22Rv1 (cell line): ENCODE measurements around the gene LEMD1.

ENCODE experiments used
- H3K27ac ChIP-seq: fragments of 450-650 bp; 2 replicates; pipeline ENCODE4 v1.5.1; 2017
- CTCF ChIP-seq: fragments of 450-650 bp; IDR thresholded peaks from 2 replicates; pipeline ENCODE4 v1.5.1; 2017; ENCODE audit warnings: mild to moderate bottlenecking
- ZFX ChIP-seq: fragments of 450-650 bp; IDR thresholded peaks from 2 replicates; pipeline ENCODE4 v1.6.1; 2017; ENCODE audit warnings: antibody characterized with exemption, borderline replicate concordance

The LEMD1 gene

GRCh38 chr1:205446828-205447227 is 25.0 kb upstream of the LEMD1 start:
- TF ChIP-seq ZFX (no peak), CTCF (no peak)
- H3K27ac ChIP-seq: no peak overlapping the region

GRCh38 chr1:205445646-205445935 is 23.7 kb upstream of the LEMD1 start:
- no peak overlapping the region for H3K27ac ChIP-seq
- TF ChIP-seq CTCF (no peak), ZFX (no peak)

- H3K27ac ChIP-seq: no peak overlapping the region
- no peak for TF ChIP-seq CTCF
Measured at GRCh38 chr1:205444931-205445645, 23.2 kb upstream of the LEMD1 start.

- no peak for TF ChIP-seq ZFX
- no peak for TF ChIP-seq CTCF
- no peak overlapping the region for H3K27ac ChIP-seq
Measured at GRCh38 chr1:205444300-205444930, 22.6 kb upstream of the LEMD1 start.

GRCh38 chr1:205443585-205444299 is 21.9 kb upstream of the LEMD1 start:
- TF ChIP-seq ZFX (no peak), CTCF (no peak)
- no peak overlapping the region for H3K27ac ChIP-seq

- TF ChIP-seq CTCF: no peak
- TF ChIP-seq ZFX: no peak
- H3K27ac ChIP-seq: no peak overlapping the region
Measured at GRCh38 chr1:205442051-205442725, 20.3 kb upstream of the LEMD1 start.

GRCh38 chr1:205441716-205442050 is 19.8 kb upstream of the LEMD1 start:
- H3K27ac ChIP-seq: no peak overlapping the region
- TF ChIP-seq CTCF: no peak
- no peak for TF ChIP-seq ZFX
